GM19099 (cell line): ENCODE results near the gene HOXB5.

Experiments used
- POLR2A ChIP-seq: IDR thresholded peaks from 3 replicates; pipeline ENCODE4 v1.6.1; 2011; ENCODE audit warnings: low read depth; ENCODE audit not compliant: insufficient read length; ENCODE audit errors: extremely low read depth

Gene HOXB5

GRCh38 chr17:48551596-48552465, 41.7 kb downstream of the HOXB5 start:
- TF ChIP-seq POLR2A = no peak

GRCh38 chr17:48551214-48551555, 42.4 kb downstream of the HOXB5 start:
- no peak for TF ChIP-seq POLR2A

- TF ChIP-seq POLR2A = no peak
These were observed 42.9 kb downstream of the HOXB5 start for GRCh38 chr17:48550502-48551213.

- TF ChIP-seq POLR2A = no peak
These were observed 43.6 kb downstream of the HOXB5 start for GRCh38 chr17:48549914-48550501.

DNA sequence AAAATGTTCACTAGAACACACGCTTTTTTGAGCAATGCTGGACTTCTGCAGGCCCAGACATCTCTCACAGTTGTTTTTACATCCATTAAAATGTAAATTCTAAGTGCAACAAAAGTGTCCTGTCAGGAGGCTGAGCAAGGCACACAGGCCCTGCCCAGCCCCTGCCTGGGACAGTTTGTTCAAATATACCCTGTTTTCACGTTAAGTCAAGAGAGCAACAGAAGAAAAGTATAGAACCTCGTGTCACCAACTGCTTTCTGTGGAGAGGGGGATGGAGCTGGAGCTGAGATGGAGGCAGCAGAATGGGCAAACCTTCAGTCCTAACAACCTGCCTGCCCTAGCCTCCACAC, 44.3 kb downstream of the HOXB5 start:
- TF ChIP-seq POLR2A = no peak

DNA sequence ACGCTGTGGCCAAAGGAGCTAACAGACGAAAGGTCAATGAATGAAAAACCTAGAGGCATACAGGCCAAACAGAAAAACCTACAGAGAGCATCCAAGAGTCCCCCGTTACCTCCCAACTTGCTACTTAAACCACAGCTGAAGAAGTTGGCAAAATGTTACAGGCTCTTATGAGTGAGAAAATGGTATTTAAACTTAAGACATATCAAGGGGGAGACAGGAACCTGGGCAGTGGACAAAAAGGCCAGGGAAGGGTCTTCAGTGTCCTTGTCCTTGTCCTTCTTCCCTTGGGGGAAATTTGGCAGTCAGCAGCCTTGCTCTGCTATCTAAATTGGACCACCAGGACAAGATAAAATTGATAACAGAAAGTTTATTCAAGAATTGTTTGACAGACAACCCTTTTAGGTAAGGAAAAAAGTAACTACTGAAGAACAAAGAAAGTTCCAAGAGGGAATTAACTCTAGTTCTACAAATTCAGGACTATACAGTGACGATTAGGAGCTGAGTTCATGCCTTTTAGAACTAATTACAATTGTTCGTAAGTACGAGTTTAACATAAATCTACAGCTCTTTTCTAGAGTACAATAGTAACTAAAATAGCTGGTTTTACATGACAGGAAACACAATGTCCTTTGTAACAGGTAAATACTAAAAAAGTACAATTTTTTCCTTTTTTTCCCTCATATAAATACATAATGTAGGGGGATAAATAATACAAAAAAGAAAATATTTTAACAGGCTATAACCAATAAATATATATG, 44.9 kb downstream of the HOXB5 start:
- TF ChIP-seq POLR2A = no peak

DNA sequence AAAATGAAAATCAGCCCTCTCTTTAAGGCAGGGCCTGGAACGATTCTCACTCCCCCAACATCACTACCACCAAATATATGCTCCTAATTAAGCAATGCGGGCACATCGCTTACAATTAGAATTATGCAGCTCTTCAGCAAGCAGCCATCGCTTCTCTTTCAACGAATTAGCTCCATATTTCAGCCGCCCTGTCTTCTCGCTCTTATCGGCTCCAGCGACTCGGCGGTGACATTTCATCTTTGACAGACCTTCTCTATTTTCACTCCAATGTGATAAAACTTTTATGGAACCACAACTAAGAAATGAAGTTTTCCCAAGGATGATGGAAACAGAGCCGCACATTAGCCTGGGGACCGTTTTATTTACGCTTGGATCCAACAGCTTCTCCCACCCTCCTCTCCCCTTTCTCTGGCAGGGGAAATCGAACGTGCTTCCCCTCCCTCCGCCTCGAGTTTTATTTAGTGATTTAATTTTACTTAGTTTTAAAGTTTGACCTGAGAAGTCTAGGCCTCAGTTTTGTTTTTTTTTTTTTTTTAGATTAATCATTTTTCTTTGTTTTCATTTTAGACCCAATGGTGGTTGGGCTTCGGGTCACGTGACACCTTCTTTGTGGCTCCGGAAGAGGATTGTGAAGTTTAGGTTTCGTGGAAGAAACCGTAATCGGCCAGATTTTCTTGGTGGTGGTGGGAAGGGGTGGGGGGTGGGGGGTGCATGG, 45.6 kb downstream of the HOXB5 start:
- no peak for TF ChIP-seq POLR2A

DNA sequence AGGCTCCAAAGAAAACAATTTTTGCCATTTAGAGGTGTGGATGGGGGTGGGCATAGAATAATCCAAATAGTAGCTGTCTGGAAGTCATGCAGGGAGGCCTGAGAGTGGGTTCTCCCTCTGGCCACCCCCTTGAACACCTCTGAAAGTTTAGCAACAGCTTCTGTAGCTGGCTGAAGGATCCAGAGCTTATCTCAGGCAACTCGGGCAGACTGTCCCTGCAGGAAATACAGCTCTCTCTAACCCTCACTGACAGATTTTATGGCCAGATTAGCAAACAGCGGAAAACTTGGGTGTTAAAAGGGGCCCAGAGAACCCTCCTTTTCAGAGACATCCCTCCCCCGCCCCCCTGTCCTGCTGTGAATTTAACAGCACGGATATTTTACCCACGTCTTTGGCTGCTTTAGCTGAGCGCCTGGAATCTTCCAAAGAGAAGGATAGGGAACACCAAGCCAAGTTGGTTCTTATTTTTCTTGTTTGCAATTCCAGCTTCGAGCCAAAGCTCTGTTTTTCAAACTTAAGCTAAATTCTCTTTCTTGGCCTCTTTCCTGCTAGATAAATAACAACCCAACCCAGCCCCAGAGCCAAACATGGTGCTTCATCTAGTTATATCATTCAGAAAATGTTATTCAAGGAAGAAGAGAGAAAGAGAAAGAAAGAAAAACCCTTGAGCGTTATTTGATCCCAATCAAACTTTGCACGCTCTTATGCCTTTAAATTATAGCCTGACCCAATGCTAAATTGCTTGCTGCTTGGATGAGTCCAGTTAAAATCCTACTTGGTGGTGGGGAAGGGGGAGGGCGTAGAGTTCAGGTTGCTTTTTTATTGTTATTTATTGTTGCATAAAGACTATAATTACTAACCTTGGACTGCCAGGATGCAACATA, 46.4 kb downstream of the HOXB5 start:
- TF ChIP-seq POLR2A = no peak

- no peak for TF ChIP-seq POLR2A
These were observed 47.2 kb downstream of the HOXB5 start for GRCh38 chr17:48546137-48546923.

DNA sequence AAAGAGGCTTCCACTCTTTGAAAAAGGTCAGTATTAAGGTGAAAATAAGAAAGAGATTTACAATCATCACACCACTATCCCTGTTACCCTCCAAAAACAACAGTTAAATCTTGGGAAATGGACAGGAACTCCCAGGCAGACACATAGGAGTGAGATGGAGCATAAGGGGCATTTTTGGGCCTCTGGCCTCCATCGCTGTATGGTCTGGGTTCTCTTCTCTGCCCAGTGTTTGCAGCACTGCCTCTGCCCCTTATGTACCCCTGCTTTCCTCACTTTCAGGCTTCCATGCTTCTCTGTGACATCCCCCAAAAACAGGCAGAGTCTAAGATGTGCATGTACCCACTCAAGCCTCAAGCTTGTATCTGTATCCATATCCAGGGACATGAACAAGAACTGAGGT, 48.0 kb downstream of the HOXB5 start:
- no peak for TF ChIP-seq POLR2A

DNA sequence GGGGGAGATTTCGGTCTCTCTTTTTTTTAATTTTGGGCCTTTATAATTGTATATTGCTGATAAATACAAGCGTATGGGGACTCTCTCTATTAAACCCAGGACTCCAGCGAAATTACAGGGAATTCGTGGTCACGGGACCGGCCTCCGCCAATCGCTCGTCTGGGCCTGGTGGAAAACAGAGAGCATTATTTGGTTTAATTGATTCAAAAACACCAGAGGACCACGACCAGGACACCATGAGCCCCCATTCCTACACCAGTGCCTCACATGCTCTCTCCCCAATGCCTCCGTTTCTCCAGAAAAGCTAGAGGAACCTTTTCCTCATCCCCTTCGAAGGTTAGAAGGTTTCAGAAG, 48.6 kb downstream of the HOXB5 start, which contains the start of gene HOXB2:
TSS of gene HOXB2 (minus strand) at position 88 of the 354 bp plus-strand sequence. CDS start 198 bp downstream, outside the sequence.
- TF ChIP-seq POLR2A = no peak

DNA sequence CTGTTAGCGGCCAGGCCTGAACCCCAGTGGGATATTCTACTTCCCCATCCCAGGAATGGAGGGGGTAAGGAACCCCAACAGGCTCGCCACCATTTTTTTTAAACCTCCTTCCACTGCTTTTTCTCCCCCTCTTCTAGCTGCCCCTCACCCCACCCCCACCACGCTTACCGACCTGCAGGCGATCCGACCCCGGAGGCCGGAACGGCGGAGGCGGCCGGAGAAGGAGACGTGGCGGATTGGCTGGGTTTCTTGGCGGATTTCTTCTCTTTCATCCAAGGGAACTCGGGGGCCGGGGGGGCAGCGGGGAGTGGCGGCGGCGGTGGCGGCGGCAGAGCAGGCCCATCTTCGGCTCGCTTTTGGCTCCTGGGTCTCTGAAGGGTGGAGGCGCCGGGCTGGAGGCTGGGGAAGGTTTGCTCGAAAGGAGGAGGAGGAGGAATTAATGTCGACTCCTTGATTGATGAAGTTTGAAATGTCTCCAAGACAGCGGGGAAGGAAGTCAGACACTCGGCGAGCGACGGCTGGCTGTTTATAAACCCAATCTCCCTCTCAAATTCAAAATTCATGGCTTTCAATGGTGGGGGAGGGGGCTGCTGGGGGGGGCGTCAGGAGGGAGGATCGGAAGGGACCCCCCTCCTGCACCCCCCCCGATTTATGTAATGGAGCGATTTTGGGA, 49.1 kb downstream of the HOXB5 start:
- TF ChIP-seq POLR2A = no peak

DNA sequence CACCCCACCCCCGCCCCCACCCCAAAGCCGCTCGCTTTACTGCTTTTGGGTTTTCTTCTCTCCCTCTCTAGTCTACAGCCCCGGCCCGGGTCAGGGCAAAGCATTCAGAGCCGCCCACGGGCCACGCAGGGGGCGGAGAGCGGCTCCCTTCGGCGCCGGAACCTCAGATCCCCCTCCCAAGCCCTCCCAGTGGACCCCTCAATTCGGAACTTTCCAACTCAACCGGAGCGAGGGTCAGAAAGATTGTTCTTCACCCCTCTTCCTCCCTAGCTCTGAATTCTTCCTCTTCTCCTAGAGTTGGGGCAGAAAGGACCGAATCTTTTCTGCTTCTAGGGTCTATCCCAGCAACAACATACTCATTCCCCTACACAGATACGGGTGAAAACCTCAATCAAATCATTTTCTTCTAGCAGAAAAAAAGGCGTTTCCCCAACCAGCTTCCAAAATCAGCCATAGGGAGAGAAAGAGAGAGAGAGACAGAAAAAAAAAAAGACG, 49.7 kb downstream of the HOXB5 start:
- TF ChIP-seq POLR2A = no peak
